GM19239 (cell line): ENCODE results near the gene ACTR6.
"Not testable (repeated sequence)": the region's sequence is repeated elsewhere in the genome, so short reads cannot be mapped to it uniquely, and the experiment has no call there.

Experiments
- DNase-seq: peaks from one replicate; pipeline ENCODE4 v3.0.0; 2011; ENCODE audit warnings: low spot score; ENCODE audit not compliant: insufficient read length
- FAIRE-seq: peaks from 2 replicates; lab custom pipeline; 2011; peaks lifted over from hg19 to GRCh38; lab: Jason Lieb, UNC

Gene ACTR6

GRCh38 chr12:100179252-100179651, 21.4 kb upstream of the ACTR6 start:
- FAIRE-seq, result no peak
- no peak for DNase-seq

GRCh38 chr12:100184549-100185145, 16.0 kb upstream of the ACTR6 start:
- DNase-seq (no peak), FAIRE-seq (peak; percentile 39)

- DNase-seq, result no peak
- peak; percentile 70 for FAIRE-seq
These were observed 15.2 kb upstream of the ACTR6 start for GRCh38 chr12:100185361-100185894.

GRCh38 chr12:100186071-100186470, 14.5 kb upstream of the ACTR6 start:
- DNase-seq (no peak), FAIRE-seq (no peak)

- no peak for FAIRE-seq
- DNase-seq, result no peak
These were observed 13.5 kb upstream of the ACTR6 start for GRCh38 chr12:100187068-100187467.

- FAIRE-seq (no peak), DNase-seq (no peak)
These were observed 12.6 kb upstream of the ACTR6 start for GRCh38 chr12:100187857-100188519.

GRCh38 chr12:100188888-100189635, 11.6 kb upstream of the ACTR6 start:
- DNase-seq, FAIRE-seq: not testable (repeated sequence)

GRCh38 chr12:100189636-100190394, 10.8 kb upstream of the ACTR6 start:
- FAIRE-seq, result no peak
- DNase-seq, result no peak

GRCh38 chr12:100193085-100193484, 7.5 kb upstream of the ACTR6 start:
- FAIRE-seq, result no peak
- no peak for DNase-seq

GRCh38 chr12:100197486-100197885, 3.1 kb upstream of the ACTR6 start:
- FAIRE-seq, result no peak

GRCh38 chr12:100199023-100199346, 1.6 kb upstream of the ACTR6 start:
- DNase-seq, result no peak

More at GRCh38 chr12:100197486-100197885, 3.1 kb upstream of the ACTR6 start:
- no peak for DNase-seq

GRCh38 chr12:100199347-100200149, 1.1 kb upstream of the ACTR6 start:
- DNase-seq (peak; percentile 68), FAIRE-seq (peak; percentile 4)

More at GRCh38 chr12:100199023-100199346, 1.6 kb upstream of the ACTR6 start:
- FAIRE-seq, result no peak

GRCh38 chr12:100201604-100202423, 1.2 kb downstream of the ACTR6 start:
- DNase-seq (no peak), FAIRE-seq (no peak)

GRCh38 chr12:100207311-100207710, 6.7 kb downstream of the ACTR6 start:
- FAIRE-seq (no peak), DNase-seq (no peak)

- DNase-seq, result no peak
- no peak for FAIRE-seq
These were observed 8.2 kb downstream of the ACTR6 start for GRCh38 chr12:100208834-100209233.

- no peak for FAIRE-seq
- no peak for DNase-seq
These were observed 11.1 kb downstream of the ACTR6 start for GRCh38 chr12:100211698-100212097.

- FAIRE-seq, result no peak
- no peak for DNase-seq
These were observed 12.6 kb downstream of the ACTR6 start for GRCh38 chr12:100213016-100213891.

GRCh38 chr12:100214518-100214917, 13.9 kb downstream of the ACTR6 start:
- FAIRE-seq, result no peak
- no peak for DNase-seq
